Mesenchymal stem cell (in vitro differentiated cells and primary cell): ENCODE results near the gene SLC25A21.

Source experiments
- DNase-seq: peaks from one replicate; pipeline ENCODE4 v3.0.0-alpha.2; 2013
- H2AFZ ChIP-seq: one replicate; pipeline ENCODE4 v1.6.1; 2013; ENCODE audit warnings: low read depth, mild to moderate bottlenecking, control low read depth, inconsistent platforms, low read length, moderate library complexity
- H2AK5ac ChIP-seq: 2 replicates; pipeline ENCODE4 v1.6.1; 2013; ENCODE audit warnings: low read length, moderate library complexity, mild to moderate bottlenecking, inconsistent platforms; ENCODE audit not compliant: severe bottlenecking
- H2BK120ac ChIP-seq: one replicate; pipeline ENCODE4 v1.6.1; 2013; ENCODE audit warnings: low read depth, mild to moderate bottlenecking, inconsistent platforms, low read length, moderate library complexity
- H2BK12ac ChIP-seq, 2 experiments: one replicate each; pipeline ENCODE4 v1.6.1; 2013; ENCODE audit warnings: inconsistent platforms in 2 of 2, low read length in 2 of 2, mild to moderate bottlenecking in 2 of 2, moderate library complexity in 2 of 2, control low read depth in 1 of 2
- H2BK15ac ChIP-seq: one replicate; pipeline ENCODE4 v1.6.1; 2013; ENCODE audit warnings: mild to moderate bottlenecking, low read depth, inconsistent platforms; ENCODE audit not compliant: poor library complexity, severe bottlenecking
- H2BK5ac ChIP-seq: 2 replicates; pipeline ENCODE4 v1.6.1; 2013; ENCODE audit warnings: low read depth, mild to moderate bottlenecking, low read length, control low read depth, inconsistent platforms; ENCODE audit not compliant: poor library complexity, severe bottlenecking
- H3K14ac ChIP-seq, 2 experiments: one replicate each; pipeline ENCODE4 v1.6.1; 2013; ENCODE audit warnings: inconsistent platforms in 2 of 2, low read length in 2 of 2, control low read depth in 1 of 2, mild to moderate bottlenecking in 1 of 2, moderate library complexity in 1 of 2
- H3K18ac ChIP-seq, 2 experiments: one replicate each; pipeline ENCODE4 v1.6.1; 2013; ENCODE audit warnings: inconsistent platforms in 2 of 2, low read length in 2 of 2, control low read depth in 1 of 2, low read depth in 1 of 2, mild to moderate bottlenecking in 1 of 2
- H3K23ac ChIP-seq, 2 experiments: one replicate each; pipeline ENCODE4 v1.6.1; 2013; ENCODE audit warnings: inconsistent platforms in 2 of 2, low read length in 2 of 2, mild to moderate bottlenecking in 2 of 2, moderate library complexity in 2 of 2, control low read depth in 1 of 2
- H3K27ac ChIP-seq: 2 replicates; pipeline ENCODE4 v1.5.1; 2013; ENCODE audit warnings: mild to moderate bottlenecking, moderate library complexity, low read length, control low read depth, inconsistent platforms; ENCODE audit not compliant: poor library complexity, severe bottlenecking
- H3K27me3 ChIP-seq, 2 experiments: 2 replicates each; pipeline versions ENCODE4 v1.6.1 to v1.7.0; 2013; ENCODE audit warnings: low read length in 2 of 2, mild to moderate bottlenecking in 2 of 2, moderate library complexity in 2 of 2, control low read depth in 1 of 2, inconsistent platforms in 1 of 2; ENCODE audit not compliant: control insufficient read depth in 1 of 2, insufficient read depth in 1 of 2
- H3K36me3 ChIP-seq, 2 experiments: 2 replicates each; pipeline versions ENCODE4 v1.6.1 to v1.7.0; 2013; ENCODE audit warnings: low read length in 2 of 2, control low read depth in 1 of 2, inconsistent platforms in 1 of 2, low read depth in 1 of 2, mild to moderate bottlenecking in 1 of 2; ENCODE audit not compliant: insufficient read depth in 2 of 2, control insufficient read depth in 1 of 2
- H3K4ac ChIP-seq, 2 experiments: one replicate each; pipeline ENCODE4 v1.6.1; 2013; ENCODE audit warnings: inconsistent platforms in 2 of 2, low read length in 2 of 2, mild to moderate bottlenecking in 2 of 2, moderate library complexity in 2 of 2, control low read depth in 1 of 2, low read depth in 1 of 2
- H3K4me1 ChIP-seq: 2 replicates; pipeline ENCODE4 v1.6.1; 2013; ENCODE audit warnings: low read depth, low read length, control low read depth; ENCODE audit not compliant: control insufficient read depth, insufficient read depth
- H3K4me2 ChIP-seq: 2 replicates; pipeline ENCODE4 v1.6.1; 2013; ENCODE audit warnings: low read length, mild to moderate bottlenecking, inconsistent platforms; ENCODE audit not compliant: poor library complexity, severe bottlenecking
- H3K4me3 ChIP-seq, 2 experiments: 2 replicates each; pipeline versions ENCODE4 v1.5.1 to v1.7.0; 2013; ENCODE audit warnings: low read length in 2 of 2, mild to moderate bottlenecking in 2 of 2, control low read depth in 1 of 2, low read depth in 1 of 2; ENCODE audit not compliant: insufficient read depth in 1 of 2
- H3K79me1 ChIP-seq: replicated peaks from 2 replicates; pipeline ENCODE4 v1.6.1; 2013; ENCODE audit warnings: mild to moderate bottlenecking, control low read depth, low read length, inconsistent platforms; ENCODE audit not compliant: poor library complexity, severe bottlenecking
- H3K9ac ChIP-seq: 2 replicates; pipeline ENCODE4 v1.7.0; 2013; ENCODE audit warnings: mild to moderate bottlenecking, low read length, moderate library complexity
- H3K9me3 ChIP-seq: 2 replicates; pipeline ENCODE4 v1.7.0; 2013; ENCODE audit warnings: mild to moderate bottlenecking, low read length; ENCODE audit not compliant: control insufficient read depth
- H4K8ac ChIP-seq: one replicate; pipeline ENCODE4 v1.6.1; 2013; ENCODE audit warnings: inconsistent platforms, mild to moderate bottlenecking, low read length, moderate library complexity
- H4K91ac ChIP-seq: one replicate; pipeline ENCODE4 v1.6.1; 2013; ENCODE audit warnings: mild to moderate bottlenecking, low read length, inconsistent platforms
- WGBS: methylation state at CpG from one replicate; pipeline ENCODE4 v1.1.7; 2013; ENCODE audit warnings: mixed read lengths; 5-methylcytosine and 5-hydroxymethylcytosine counted together

Gene SLC25A21

GRCh38 chr14:37036669-37037341 is 135.6 kb downstream of the SLC25A21 start:
- Histone ChIP-seq H2BK15ac (no peak overlapping the region), H2AK5ac (no peak overlapping the region), H3K27me3 (no peaks in the 10 kb centered on the region), H3K9ac (no peak overlapping the region), H3K14ac (no peak overlapping the region), H3K79me1 (no peaks in the 10 kb centered on the region), H3K27ac (no peak overlapping the region), H3K4ac (no peak overlapping the region), H3K18ac (no peak overlapping the region), H4K8ac (no peak overlapping the region), H3K9me3 (no peaks in the 10 kb centered on the region), H2AFZ (no peak overlapping the region), H3K4me3 (no peak overlapping the region), H2BK5ac (no peak overlapping the region), H2BK120ac (no peak overlapping the region), H2BK12ac (no peak overlapping the region), H3K36me3 (no peaks in the 10 kb centered on the region), H3K4me1 (peaks cover 6% of the 10 kb centered on the region), H3K4me2 (no peak overlapping the region), H4K91ac (no peak overlapping the region), H3K23ac (no peak overlapping the region)
- WGBS: 56% methylated on average over 4 of the region's 4 CpGs
- DNase-seq: no peak

DNA sequence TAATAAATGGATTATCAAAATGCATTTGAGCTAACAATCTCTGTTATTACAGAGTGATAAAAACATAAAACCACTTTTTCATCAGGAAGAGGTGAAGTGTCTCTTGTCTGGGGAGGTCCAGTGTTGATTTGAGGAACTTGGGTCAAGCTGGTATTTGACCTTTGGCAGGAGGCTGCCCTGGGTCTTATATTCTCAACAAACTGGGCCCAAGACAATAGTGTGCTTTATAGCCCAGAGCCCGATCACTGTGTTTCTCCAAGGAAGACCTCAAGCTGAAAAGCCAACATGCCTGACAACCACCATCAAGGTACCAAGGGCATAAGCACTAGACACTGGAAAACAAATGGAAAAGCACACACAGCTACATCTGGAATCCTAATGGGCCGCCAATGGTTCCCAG is 137.0 kb downstream of the SLC25A21 start:
- Histone ChIP-seq H3K36me3 (no peaks in the 10 kb centered on the region), H3K23ac (no peak overlapping the region), H2BK5ac (no peak overlapping the region), H2AK5ac (no peak overlapping the region), H3K4me1 (peaks cover 6% of the 10 kb centered on the region), H2BK120ac (no peak overlapping the region), H3K14ac (no peak overlapping the region), H3K79me1 (no peaks in the 10 kb centered on the region), H3K27me3 (no peaks in the 10 kb centered on the region), H3K4me3 (no peak overlapping the region), H3K4ac (no peak overlapping the region), H3K18ac (no peak overlapping the region), H2BK12ac (peak overlapping the region in 1 of 2 experiments; percentile 15), H2AFZ (no peak overlapping the region), H3K4me2 (no peak overlapping the region), H4K91ac (no peak overlapping the region), H2BK15ac (no peak overlapping the region), H3K9ac (peak overlapping the region; percentile 14), H3K9me3 (no peaks in the 10 kb centered on the region), H4K8ac (no peak overlapping the region), H3K27ac (peak overlapping the region; percentile 55)
- DNase-seq: no peak
- 93% methylated on average over 2 of the region's 2 CpGs for WGBS

- WGBS: 74% methylated on average over 9 of the region's 11 CpGs
- H3K9me3 ChIP-seq: no peaks in the 10 kb centered on the region
- H3K23ac ChIP-seq: no peak overlapping the region
These were observed 137.8 kb downstream of the SLC25A21 start for GRCh38 chr14:37034410-37035285.

DNA sequence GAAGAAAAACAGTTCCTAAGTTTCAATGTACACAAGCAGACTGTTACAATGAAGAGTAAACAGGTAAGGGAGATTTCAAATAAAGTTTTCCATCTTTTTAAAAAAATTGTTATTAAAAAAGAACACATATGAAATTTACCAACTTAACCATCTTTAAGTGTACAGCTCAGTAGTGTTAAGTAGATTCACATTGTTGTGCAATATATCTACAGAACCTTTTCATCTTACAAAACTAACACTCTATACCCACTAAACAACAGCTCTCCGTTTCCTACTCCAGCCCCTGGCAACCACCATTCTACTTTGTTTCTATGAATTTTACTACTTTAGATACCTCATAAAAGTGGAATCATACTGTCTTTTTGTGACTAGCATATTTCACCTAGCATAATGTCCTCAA is 139.5 kb downstream of the SLC25A21 start:
- 100% methylated on average over 1 of the region's 1 CpG for WGBS
- Histone ChIP-seq H2AK5ac (no peak overlapping the region), H3K9me3 (no peaks in the 10 kb centered on the region), H3K79me1 (no peaks in the 10 kb centered on the region), H3K4me2 (no peak overlapping the region), H2BK15ac (no peak overlapping the region), H4K91ac (no peak overlapping the region), H4K8ac (no peak overlapping the region), H3K27ac (no peak overlapping the region), H2BK120ac (no peak overlapping the region), H3K4me1 (peaks cover 6% of the 10 kb centered on the region), H2AFZ (no peak overlapping the region), H3K14ac (no peak overlapping the region), H3K36me3 (no peaks in the 10 kb centered on the region), H3K9ac (no peak overlapping the region), H3K27me3 (no peaks in the 10 kb centered on the region), H3K4ac (no peak overlapping the region), H3K18ac (no peak overlapping the region), H3K23ac (no peak overlapping the region), H2BK12ac (no peak overlapping the region), H3K4me3 (no peak overlapping the region), H2BK5ac (no peak overlapping the region)
- no peak for DNase-seq

More at GRCh38 chr14:37034410-37035285, 137.8 kb downstream of the SLC25A21 start:
- no peak overlapping the region for H2BK120ac ChIP-seq
- H2BK12ac ChIP-seq: no peak overlapping the region
- no peak overlapping the region for H3K4me3 ChIP-seq
- DNase-seq: no peak
- no peak overlapping the region for H3K4ac ChIP-seq
- H3K4me1 ChIP-seq: peaks cover 6% of the 10 kb centered on the region
- H3K36me3 ChIP-seq: no peaks in the 10 kb centered on the region
- no peaks in the 10 kb centered on the region for H3K27me3 ChIP-seq
- no peak overlapping the region for H4K91ac ChIP-seq
- H3K27ac ChIP-seq: no peak overlapping the region
- no peaks in the 10 kb centered on the region for H3K79me1 ChIP-seq
- H3K14ac ChIP-seq: no peak overlapping the region
- no peak overlapping the region for H2BK15ac ChIP-seq
- H2BK5ac ChIP-seq: no peak overlapping the region
- H3K9ac ChIP-seq: peak overlapping the region; percentile 14
- no peak overlapping the region for H2AK5ac ChIP-seq
- no peak overlapping the region for H3K4me2 ChIP-seq
- H2AFZ ChIP-seq: no peak overlapping the region
- no peak overlapping the region for H3K18ac ChIP-seq
- H4K8ac ChIP-seq: no peak overlapping the region
